HL-60/S4 treated with retinoic acid at 250 ng/mL for 4 days and 3 days (cell line): Measurements from ENCODE around the gene POFUT1.
"Not testable (repeated sequence)": the region's sequence is repeated elsewhere in the genome, so short reads cannot be mapped to it uniquely, and the experiment has no call there.

Experiments
- in situ Hi-C: fragments of 300-500 bp; cut with MboI; formaldehyde crosslinking; loops from 2 replicates; pipeline ENCODE4 v1.7.0; 2022; ENCODE audit warnings: low sequenced_read_pairs

The POFUT1 gene

DNA sequence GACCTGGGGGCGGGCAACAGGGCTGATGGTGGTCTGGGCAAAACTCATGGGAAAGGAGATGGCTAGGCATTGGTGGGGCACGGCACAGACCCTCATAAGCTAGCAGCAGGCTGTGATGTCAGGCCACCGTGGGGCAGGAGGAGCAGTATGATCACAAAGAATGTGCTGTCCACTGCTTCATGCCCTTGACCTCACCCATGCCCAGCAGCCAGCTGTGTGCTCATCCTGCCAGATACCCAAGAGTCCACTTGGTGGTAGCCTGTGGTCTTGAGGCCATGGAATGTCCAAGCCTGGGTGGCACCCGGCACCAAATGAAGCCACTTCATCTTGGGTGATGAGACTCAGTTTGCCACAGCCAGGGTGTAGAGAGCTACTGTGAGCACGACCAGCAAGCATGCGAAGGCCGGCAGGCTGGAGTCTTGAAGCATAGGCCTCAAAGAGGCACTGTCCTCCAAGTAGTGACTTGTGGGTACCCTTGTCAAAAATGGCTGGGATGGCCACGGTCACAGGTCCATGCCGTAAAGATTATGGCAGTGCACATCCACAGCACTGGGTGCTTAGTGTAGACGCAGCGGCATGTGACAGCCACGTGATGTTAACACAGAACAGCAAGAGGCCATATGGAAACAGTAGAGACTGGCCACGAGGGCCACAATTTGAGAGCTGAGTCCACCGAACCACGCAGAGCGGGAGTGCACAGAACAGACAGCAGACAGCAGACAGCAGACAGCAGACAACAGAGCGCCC, 19.1 kb upstream of the POFUT1 start:
- in situ Hi-C loops, result no loop called here

GRCh38 chr20:32189123-32189410, 18.6 kb upstream of the POFUT1 start:
- in situ Hi-C loops, result no loop called here

GRCh38 chr20:32189691-32190615, 17.7 kb upstream of the POFUT1 start:
- in situ Hi-C loops, result no loop called here

- in situ Hi-C loops, result no loop called here
Measured at GRCh38 chr20:32190616-32191415, 16.9 kb upstream of the POFUT1 start.

DNA sequence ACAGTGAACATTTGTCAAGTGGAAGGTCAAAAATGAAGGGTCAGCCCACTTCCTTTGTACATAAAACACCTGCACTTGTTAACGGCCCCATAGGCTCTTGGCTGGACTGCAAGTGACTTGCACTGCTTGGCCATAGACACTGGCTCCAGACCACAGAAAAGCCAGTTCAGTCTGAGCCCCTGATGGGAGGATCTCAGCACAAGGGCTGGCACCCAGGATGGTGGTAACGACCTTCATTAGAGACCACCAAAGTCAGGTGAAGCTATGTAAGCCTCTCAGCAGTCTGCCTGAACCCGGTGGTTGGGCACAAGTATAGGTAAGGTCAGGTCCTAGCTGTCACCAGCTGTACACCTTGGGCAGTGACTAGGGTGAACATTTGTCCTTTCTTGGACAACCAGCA, 16.3 kb upstream of the POFUT1 start:
- in situ Hi-C loops, result no loop called here

GRCh38 chr20:32191873-32192272, 15.8 kb upstream of the POFUT1 start:
- in situ Hi-C loops, result no loop called here

DNA sequence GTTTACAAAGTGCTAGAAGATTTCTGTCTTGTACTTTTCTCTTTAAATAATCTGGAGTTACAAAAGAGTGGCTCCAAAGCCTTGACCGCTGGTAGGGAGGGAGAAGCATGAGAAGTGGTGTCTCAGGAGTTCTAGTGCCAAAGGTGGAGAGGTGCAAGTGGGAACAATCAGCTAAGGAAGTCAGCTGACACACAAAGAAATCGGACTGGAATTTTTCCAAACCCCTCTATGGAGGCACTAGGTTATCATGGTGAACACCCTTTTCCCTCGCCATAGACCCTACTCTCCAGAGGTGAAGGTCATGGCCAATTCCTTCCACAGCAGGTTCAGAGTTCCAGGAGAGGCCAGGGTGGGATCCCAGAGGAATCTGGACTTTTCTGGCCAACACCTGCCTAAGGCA, 15.0 kb upstream of the POFUT1 start:
- in situ Hi-C loops, result no loop called here

GRCh38 chr20:32193336-32193735, 14.3 kb upstream of the POFUT1 start:
- in situ Hi-C loops, result not testable (repeated sequence)

GRCh38 chr20:32193996-32194395, 13.7 kb upstream of the POFUT1 start:
- in situ Hi-C loops, result no loop called here

DNA sequence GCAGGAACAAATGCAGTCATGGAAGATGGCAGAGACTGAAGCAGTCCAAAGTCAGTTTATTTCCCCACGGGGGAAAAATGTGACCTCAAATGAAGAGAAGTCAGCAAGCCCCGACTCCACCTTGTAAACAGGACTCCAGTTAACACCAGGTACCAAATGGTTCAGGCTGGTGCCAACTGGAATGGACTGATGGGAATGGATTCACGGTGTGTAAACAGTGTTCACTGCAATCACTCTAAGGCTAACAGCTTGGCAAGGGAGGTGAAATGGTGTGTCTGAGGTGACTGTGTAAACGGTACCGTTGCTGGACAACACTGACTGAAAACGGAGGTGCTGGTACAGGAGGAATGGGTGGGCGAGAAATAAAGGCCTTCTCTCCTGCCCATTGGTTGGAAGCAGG, 12.1 kb upstream of the POFUT1 start:
- in situ Hi-C loops, result no loop called here

DNA sequence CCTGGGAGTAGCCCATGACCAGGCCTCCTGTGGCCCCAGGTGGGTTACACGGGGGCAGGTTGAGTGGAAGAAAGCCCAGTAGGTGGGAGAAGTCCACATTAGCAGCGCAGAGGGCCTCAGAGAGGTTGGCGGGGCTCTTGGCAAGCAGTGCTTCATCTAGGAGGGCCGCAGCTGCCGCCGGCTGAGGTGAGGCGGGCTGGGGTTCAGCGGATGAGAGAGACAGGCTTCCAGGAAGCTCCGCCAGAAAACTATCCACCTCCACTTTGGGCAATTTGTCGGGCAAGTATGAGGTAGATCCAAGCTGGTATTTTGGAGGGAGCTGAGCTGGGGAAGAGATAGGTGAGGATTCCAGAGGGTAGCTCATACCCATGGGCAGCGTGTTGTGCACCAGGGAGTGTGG, 11.1 kb upstream of the POFUT1 start:
- in situ Hi-C loops, result not testable (repeated sequence)

GRCh38 chr20:32197136-32197535, 10.5 kb upstream of the POFUT1 start:
- in situ Hi-C loops, result not testable (repeated sequence)

DNA sequence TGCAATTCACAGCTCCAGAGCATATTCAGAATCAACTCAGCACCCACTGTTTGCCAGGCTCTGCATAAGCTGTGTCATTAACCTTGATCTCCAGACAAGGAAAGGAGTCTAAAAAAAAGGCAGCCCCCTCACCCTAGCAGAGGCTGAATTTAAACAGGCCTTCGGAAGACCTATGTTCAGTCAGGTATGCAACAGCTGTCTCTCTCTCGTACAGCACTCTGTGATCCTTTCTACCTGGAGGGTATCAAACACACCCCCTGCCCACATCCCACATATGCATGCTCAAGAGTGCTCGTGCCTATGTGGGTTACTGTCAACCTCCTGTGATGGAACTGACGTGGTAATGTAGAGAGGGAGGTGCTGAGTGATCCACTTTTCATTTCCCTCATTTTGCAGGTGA, 8.7 kb upstream of the POFUT1 start:
- in situ Hi-C loops, result no loop called here

DNA sequence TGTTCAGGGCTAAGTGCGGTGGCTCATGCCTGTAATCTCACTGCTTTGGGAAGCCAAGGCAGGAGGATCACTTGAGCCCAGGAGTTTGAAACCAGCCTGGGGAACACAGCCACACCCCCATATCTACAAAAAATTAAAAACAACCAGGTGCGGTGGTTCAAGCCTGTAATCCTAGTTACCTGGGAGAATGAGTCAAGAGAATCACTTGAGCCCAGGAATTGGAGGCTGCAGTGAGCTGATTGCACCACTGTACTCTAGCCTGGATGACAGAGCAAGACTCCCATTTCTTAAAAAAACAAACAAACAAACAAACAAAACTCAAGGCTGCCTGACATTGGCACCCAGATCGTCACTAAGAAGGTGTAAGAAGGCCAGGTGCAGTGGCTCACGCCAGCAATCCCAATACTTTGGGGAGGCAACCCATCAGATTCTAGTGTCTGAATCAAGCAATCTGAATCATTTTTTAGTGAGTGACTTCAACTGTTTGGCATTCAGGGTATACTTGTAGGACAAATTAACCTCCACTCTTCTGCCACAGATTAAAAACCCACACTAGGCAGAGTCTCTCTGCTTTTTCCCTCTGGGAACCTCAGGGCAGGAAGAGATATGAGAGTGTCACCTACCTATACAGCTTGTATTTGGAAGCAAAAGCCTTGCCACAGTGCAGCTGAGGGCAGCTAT, 6.2 kb upstream of the POFUT1 start:
- in situ Hi-C loops, result no loop called here

DNA sequence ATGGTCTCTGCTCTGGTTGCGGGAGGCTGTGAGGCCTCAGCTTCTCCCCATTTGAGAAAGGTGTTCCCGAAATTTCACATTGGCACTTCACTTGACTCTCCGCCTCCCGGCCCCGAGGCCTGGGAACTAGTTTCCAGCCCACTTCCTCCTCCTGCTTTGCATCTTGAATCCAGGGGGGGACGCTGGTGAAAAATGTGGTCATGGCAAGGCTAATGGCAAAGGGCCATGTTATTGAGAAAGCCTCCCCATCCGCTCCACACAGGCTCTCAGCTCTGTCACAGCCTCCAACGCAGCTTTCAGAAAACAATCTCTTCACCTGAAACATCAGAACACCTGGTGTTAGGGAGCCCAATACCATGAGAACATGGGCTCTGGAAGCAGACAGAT, 5.7 kb upstream of the POFUT1 start:
- in situ Hi-C loops, result no loop called here

GRCh38 chr20:32203356-32204204, 4.1 kb upstream of the POFUT1 start:
- in situ Hi-C loops, result no loop called here

- in situ Hi-C loops, result no loop called here
Measured at GRCh38 chr20:32204205-32205109, 3.2 kb upstream of the POFUT1 start.

GRCh38 chr20:32205110-32205842, 2.4 kb upstream of the POFUT1 start:
- in situ Hi-C loops, result no loop called here
